DND-41 (cell line): ENCODE measurements around the gene MGAT4C.

Experiments used
- ATAC-seq: fragments of 200-7000 bp; cut with Tn5 transposase; 3 replicates; pipeline ENCODE4 v1.9.1; 2021; ENCODE audit warnings: low read depth; ENCODE audit not compliant: insufficient read depth
- DNase-seq: peaks from one replicate; pipeline ENCODE4 v3.0.0-alpha.2; 2020
- H2AFZ ChIP-seq: 2 replicates; pipeline ENCODE4 v1.6.0; 2012; ENCODE audit warnings: low read depth, low read length
- H3K27ac ChIP-seq: 2 replicates; pipeline ENCODE4 v1.5.1; 2012; ENCODE audit warnings: low read length, inconsistent platforms
- H3K27me3 ChIP-seq: fragments of 200-600 bp; sonication (generic); 2 replicates; pipeline ENCODE4 v1.6.0; 2012; ENCODE audit warnings: low read length, mild to moderate bottlenecking, inconsistent platforms; ENCODE audit not compliant: insufficient read depth, poor library complexity
- H3K36me3 ChIP-seq: 2 replicates; pipeline ENCODE4 v1.5.1; 2012; ENCODE audit warnings: low read length, inconsistent platforms; ENCODE audit not compliant: insufficient read depth
- H3K4me1 ChIP-seq: 2 replicates; pipeline ENCODE4 v1.5.1; 2012; ENCODE audit warnings: mild to moderate bottlenecking, low read length; ENCODE audit not compliant: insufficient read depth
- H3K4me2 ChIP-seq: 2 replicates; pipeline ENCODE4 v1.6.0; 2012; ENCODE audit warnings: mild to moderate bottlenecking, moderate library complexity, low read length, inconsistent platforms; ENCODE audit not compliant: insufficient read depth
- H3K4me3 ChIP-seq, 2 experiments: fragments of 200-600 bp in 1 of 2; shearing (Covaris generic) in 1 of 2; 2 replicates each; pipeline ENCODE4 v1.5.1; 2012 to 2016; ENCODE audit warnings: inconsistent platforms in 2 of 2, low read length in 2 of 2, mild to moderate bottlenecking in 2 of 2, low read depth in 1 of 2, moderate library complexity in 1 of 2
- H3K79me2 ChIP-seq: 2 replicates; pipeline ENCODE4 v1.6.0; 2012; ENCODE audit warnings: low read length, inconsistent platforms; ENCODE audit not compliant: insufficient read depth
- H3K9ac ChIP-seq: 2 replicates; pipeline ENCODE4 v1.6.0; 2012; ENCODE audit warnings: low read depth, mild to moderate bottlenecking, inconsistent platforms, low read length, moderate library complexity
- H3K9me3 ChIP-seq: 2 replicates; pipeline ENCODE4 v1.5.1; 2012; ENCODE audit warnings: low read length, moderate library complexity, mild to moderate bottlenecking, inconsistent platforms; ENCODE audit not compliant: insufficient read depth, severe bottlenecking
- H4K20me1 ChIP-seq: 2 replicates; pipeline ENCODE4 v1.6.0; 2012; ENCODE audit warnings: low read length; ENCODE audit not compliant: insufficient read depth
- CTCF ChIP-seq: IDR thresholded peaks from 2 replicates; pipeline ENCODE4 v1.5.1; 2012; ENCODE audit warnings: borderline replicate concordance, low read length, moderate library complexity, mild to moderate bottlenecking; ENCODE audit not compliant: poor library complexity, severe bottlenecking; ENCODE audit errors: extremely low read depth
- EZH2 ChIP-seq: IDR thresholded peaks from 3 replicates; pipeline ENCODE4 v1.6.1; 2012; ENCODE audit warnings: borderline replicate concordance, low read depth, mild to moderate bottlenecking, moderate library complexity, low read length, inconsistent platforms; ENCODE audit not compliant: severe bottlenecking

The MGAT4C gene

GRCh38 chr12:86145156-86145555 lies 111.0 kb downstream of the MGAT4C start:
- DNase-seq (no peak), ATAC-seq (no peak)
- Histone ChIP-seq H3K9me3 (no peaks in the 10 kb centered on the region), H3K27me3 (no peaks in the 10 kb centered on the region), H3K36me3 (no peaks in the 10 kb centered on the region), H3K4me3 (no peak overlapping the region), H2AFZ (no peak overlapping the region), H3K27ac (no peak overlapping the region), H4K20me1 (no peaks in the 10 kb centered on the region), H3K9ac (no peak overlapping the region), H3K79me2 (no peaks in the 10 kb centered on the region), H3K4me1 (no peaks in the 10 kb centered on the region), H3K4me2 (no peak overlapping the region)
- TF ChIP-seq EZH2 (no peak), CTCF (no peak)

- H3K79me2 ChIP-seq: no peaks in the 10 kb centered on the region
- no peaks in the 10 kb centered on the region for H3K4me1 ChIP-seq
- no peaks in the 10 kb centered on the region for H3K36me3 ChIP-seq
- no peak for DNase-seq
- no peak for ATAC-seq
- H3K27me3 ChIP-seq: no peaks in the 10 kb centered on the region
- H2AFZ ChIP-seq: no peak overlapping the region
- H4K20me1 ChIP-seq: no peaks in the 10 kb centered on the region
- H3K9ac ChIP-seq: no peak overlapping the region
- H3K4me3 ChIP-seq: no peak overlapping the region
- no peaks in the 10 kb centered on the region for H3K9me3 ChIP-seq
- TF ChIP-seq EZH2: no peak
- H3K27ac ChIP-seq: no peak overlapping the region
- H3K4me2 ChIP-seq: no peak overlapping the region
These were observed 113.0 kb downstream of the MGAT4C start for GRCh38 chr12:86143162-86143561.

- no peaks in the 10 kb centered on the region for H3K36me3 ChIP-seq
- H3K9ac ChIP-seq: no peak overlapping the region
- H3K4me2 ChIP-seq: no peak overlapping the region
- no peaks in the 10 kb centered on the region for H3K9me3 ChIP-seq
- TF ChIP-seq EZH2 (no peak), CTCF (no peak)
- H3K4me1 ChIP-seq: no peaks in the 10 kb centered on the region
- no peaks in the 10 kb centered on the region for H4K20me1 ChIP-seq
- no peaks in the 10 kb centered on the region for H3K79me2 ChIP-seq
- no peak overlapping the region for H2AFZ ChIP-seq
- ATAC-seq (no peak), DNase-seq (no peak)
- H3K27ac ChIP-seq: no peak overlapping the region
- H3K27me3 ChIP-seq: no peaks in the 10 kb centered on the region
- H3K4me3 ChIP-seq: no peak overlapping the region
These were observed 116.5 kb downstream of the MGAT4C start for GRCh38 chr12:86139671-86140070.

- ATAC-seq: no peak
- no peaks in the 10 kb centered on the region for H3K36me3 ChIP-seq
- DNase-seq: no peak
- H3K4me2 ChIP-seq: no peak overlapping the region
- H3K4me3 ChIP-seq: no peak overlapping the region
- no peak for TF ChIP-seq EZH2
- TF ChIP-seq CTCF: no peak
- H3K9ac ChIP-seq: no peak overlapping the region
- no peaks in the 10 kb centered on the region for H3K79me2 ChIP-seq
- no peaks in the 10 kb centered on the region for H3K27me3 ChIP-seq
- H3K9me3 ChIP-seq: no peaks in the 10 kb centered on the region
- no peak overlapping the region for H2AFZ ChIP-seq
- no peak overlapping the region for H3K27ac ChIP-seq
- H4K20me1 ChIP-seq: no peaks in the 10 kb centered on the region
- H3K4me1 ChIP-seq: no peaks in the 10 kb centered on the region
These were observed 117.4 kb downstream of the MGAT4C start for GRCh38 chr12:86138770-86139169.
